Neural progenitor cell (in vitro differentiated cells): Measurements from ENCODE around the gene LRRC49. TPM values are rescaled to one million over a fixed set of nuclear protein-coding genes. Genes with fewer than 3 reads are reported as not detected.

Experiments
- DNase-seq: peaks from one replicate; pipeline ENCODE4 v3.0.0-alpha.2; 2016; ENCODE audit warnings: low spot score
- H2AFZ ChIP-seq: fragments of 200-600 bp; sonication (generic); replicated peaks from 2 replicates; pipeline ENCODE4 v1.6.1; 2016; ENCODE audit warnings: antibody characterized with exemption
- H3F3A ChIP-seq: fragments of 200-600 bp; sonication (generic); 2 replicates; pipeline ENCODE4 v1.6.1; 2016; ENCODE audit warnings: antibody characterized with exemption, low read depth
- H3K27ac ChIP-seq: fragments of 200-600 bp; sonication (generic); 2 replicates; pipeline ENCODE4 v1.5.1; 2016; ENCODE audit warnings: mild to moderate bottlenecking
- H3K27me3 ChIP-seq: fragments of 200-600 bp; sonication (generic); 2 replicates; pipeline ENCODE4 v1.6.1; 2016; ENCODE audit warnings: mild to moderate bottlenecking, moderate library complexity
- H3K36me3 ChIP-seq: fragments of 200-600 bp; sonication (generic); 2 replicates; pipeline ENCODE4 v1.5.1; 2016
- H3K4me1 ChIP-seq: fragments of 200-600 bp; sonication (generic); 2 replicates; pipeline ENCODE4 v1.6.1; 2016; ENCODE audit warnings: mixed run types
- H3K4me2 ChIP-seq: fragments of 200-600 bp; sonication (generic); 2 replicates; pipeline ENCODE4 v1.6.1; 2016
- H3K4me3 ChIP-seq: fragments of 200-600 bp; sonication (generic); 2 replicates; pipeline ENCODE4 v1.5.1; 2016
- H3K79me2 ChIP-seq: fragments of 200-600 bp; sonication (generic); 2 replicates; pipeline ENCODE4 v1.6.1; 2016; ENCODE audit warnings: low read depth
- H3K9ac ChIP-seq: fragments of 200-600 bp; sonication (generic); 2 replicates; pipeline ENCODE4 v1.6.1; 2016
- H3K9me3 ChIP-seq: fragments of 200-600 bp; sonication (generic); 2 replicates; pipeline ENCODE4 v1.5.1; 2016; ENCODE audit warnings: low read depth
- H4K20me1 ChIP-seq: fragments of 200-600 bp; sonication (generic); 2 replicates; pipeline ENCODE4 v1.6.1; 2016; ENCODE audit warnings: low read depth
- H3K27ac Mint-ChIP-seq: 3 replicates; pipeline ENCODE4 v1.8.0; 2021; ENCODE audit warnings: mixed read lengths
- H3K27me3 Mint-ChIP-seq: 2 replicates; pipeline ENCODE4 v1.8.0; 2022; ENCODE audit warnings: low read depth, mild to moderate bottlenecking, inconsistent platforms, moderate library complexity, mixed read lengths; ENCODE audit not compliant: insufficient read depth
- H3K36me3 Mint-ChIP-seq: 3 replicates; pipeline ENCODE4 v1.8.0; 2021; ENCODE audit warnings: mixed read lengths
- H3K4me1 Mint-ChIP-seq: 3 replicates; pipeline ENCODE4 v1.8.0; 2021; ENCODE audit warnings: mixed read lengths
- H3K4me3 Mint-ChIP-seq: 3 replicates; pipeline ENCODE4 v1.8.0; 2021; ENCODE audit warnings: mild to moderate bottlenecking, moderate library complexity, mixed read lengths
- H3K9me3 Mint-ChIP-seq: 3 replicates; pipeline ENCODE4 v1.8.0; 2020; ENCODE audit warnings: mixed read lengths
- CTCF ChIP-seq: fragments of 200-600 bp; sonication (generic); IDR thresholded peaks from 2 replicates; pipeline ENCODE4 v1.5.1; 2017; ENCODE audit warnings: antibody characterized with exemption, mild to moderate bottlenecking
- EZH2 ChIP-seq: fragments of 200-600 bp; sonication (generic); IDR thresholded peaks from 2 replicates; pipeline ENCODE4 v1.6.1; 2017; ENCODE audit warnings: antibody characterized with exemption, mild to moderate bottlenecking, moderate library complexity
- EZH2phosphoT487 ChIP-seq: fragments of 200-600 bp; sonication (generic); IDR thresholded peaks from 2 replicates; pipeline ENCODE4 v1.6.1; 2017; ENCODE audit warnings: antibody characterized with exemption
- total RNA-seq: library from RNA; depleted of rRNA; stranded (reverse); fragments of >200 nt; gene quantifications from 2 replicates; pipeline ENCODE4 v1.2.3, GENCODE V29; 2015; ENCODE audit warnings: low replicate concordance

LRRC49 gene
- total RNA-seq, 1 donor from 2014 or later = 62.4 TPM

- no peak overlapping the region for H3K9ac ChIP-seq
- no peak overlapping the region for H2AFZ ChIP-seq
- no peaks in the 10 kb centered on the region for H3K27me3 Mint-ChIP-seq
- H3F3A ChIP-seq = no peaks in the 10 kb centered on the region
- no peaks in the 10 kb centered on the region for H3K36me3 ChIP-seq
- H3K4me1 ChIP-seq = no peaks in the 10 kb centered on the region
- H3K27me3 ChIP-seq = no peaks in the 10 kb centered on the region
- no peak overlapping the region for H3K4me3 Mint-ChIP-seq
- H3K4me2 ChIP-seq = no peak overlapping the region
- H3K79me2 ChIP-seq = no peaks in the 10 kb centered on the region
- TF ChIP-seq EZH2phosphoT487 = no peak
- no peak for TF ChIP-seq CTCF
- TF ChIP-seq EZH2 = no peak
- H3K36me3 Mint-ChIP-seq = no peaks in the 10 kb centered on the region
- no peaks in the 10 kb centered on the region for H3K9me3 Mint-ChIP-seq
- no peak for DNase-seq
- no peaks in the 10 kb centered on the region for H3K9me3 ChIP-seq
- H4K20me1 ChIP-seq = no peaks in the 10 kb centered on the region
- H3K27ac Mint-ChIP-seq = no peak overlapping the region
- H3K4me3 ChIP-seq = no peak overlapping the region
- H3K4me1 Mint-ChIP-seq = no peaks in the 10 kb centered on the region
- no peak overlapping the region for H3K27ac ChIP-seq
Measured at GRCh38 chr15:70880781-70881180, 11.8 kb upstream of the LRRC49 start.

GRCh38 chr15:70882361-70882760 is 10.3 kb upstream of the LRRC49 start:
- TF ChIP-seq CTCF = no peak
- no peak for TF ChIP-seq EZH2phosphoT487
- TF ChIP-seq EZH2 = no peak
- Histone ChIP-seq H3K79me2 (peaks cover 5% of the 10 kb centered on the region), H2AFZ (no peak overlapping the region), H3K27me3 (no peaks in the 10 kb centered on the region), H3K4me3 (no peak overlapping the region), H3K9me3 (no peaks in the 10 kb centered on the region), H3K4me1 (no peaks in the 10 kb centered on the region), H3K4me2 (no peak overlapping the region), H3K9ac (no peak overlapping the region), H3K36me3 (no peaks in the 10 kb centered on the region), H4K20me1 (no peaks in the 10 kb centered on the region), H3K27ac (no peak overlapping the region), H3F3A (no peaks in the 10 kb centered on the region)
- Mint-ChIP-seq H3K27ac (no peak overlapping the region), H3K27me3 (no peaks in the 10 kb centered on the region), H3K9me3 (no peaks in the 10 kb centered on the region), H3K4me3 (no peak overlapping the region), H3K36me3 (no peaks in the 10 kb centered on the region), H3K4me1 (no peaks in the 10 kb centered on the region)
- DNase-seq = no peak

- Mint-ChIP-seq H3K4me1 (peaks cover 26% of the 10 kb centered on the region), H3K36me3 (peaks cover 11% of the 10 kb centered on the region), H3K4me3 (peak overlapping the region; percentile 98), H3K27ac (peak overlapping the region; percentile 98), H3K27me3 (no peaks in the 10 kb centered on the region), H3K9me3 (no peaks in the 10 kb centered on the region)
- Histone ChIP-seq H3F3A (peaks cover 18% of the 10 kb centered on the region), H3K79me2 (peaks cover 53% of the 10 kb centered on the region), H3K27ac (no peak overlapping the region), H3K4me1 (peaks cover 11% of the 10 kb centered on the region), H3K9ac (no peak overlapping the region), H2AFZ (peak overlapping the region; percentile 89), H3K9me3 (no peaks in the 10 kb centered on the region), H4K20me1 (no peaks in the 10 kb centered on the region), H3K4me2 (peak overlapping the region; percentile 80), H3K36me3 (peaks cover 2% of the 10 kb centered on the region), H3K27me3 (no peaks in the 10 kb centered on the region), H3K4me3 (peak overlapping the region; percentile 69)
- TF ChIP-seq EZH2 (no peak), CTCF (peak; percentile 50)
- DNase-seq = peak; percentile 37
Measured at GRCh38 chr15:70892912-70893560, 410 bp downstream of the LRRC49 start.
